Activated naive CD4-positive, alpha-beta T cell treated with anti-CD3 and anti-CD28 coated beads, Interleukin-2, amount 50 U/mL, for 72 hours (primary cell): Measurements from ENCODE around the gene TDRD10. TPM values are rescaled to one million over a fixed set of nuclear protein-coding genes. Genes with fewer than 3 reads are reported as not detected.

Experiments
- total RNA-seq, 2 donors: library from RNA; stranded (reverse); gene quantifications; one replicate each; pipeline ENCODE4 v1.2.3, GENCODE V29; 2022

Gene TDRD10
- total RNA-seq, 2 donors from 2014 or later, result not detected

Other genes starting within 250 kb of the TDRD10 start
- 100 to 1,000 TPM; 147 to 198 TPM for gene HAX1, start 229.6 kb upstream of the TDRD10 start, total RNA-seq
- gene AQP10, start 181.1 kb upstream of the TDRD10 start, total RNA-seq, result not detected
- 10 to 100 TPM; 48.0 to 56.1 TPM for gene ATP8B2, start 176.7 kb upstream of the TDRD10 start, total RNA-seq
- gene IL6R, start 96.9 kb upstream of the TDRD10 start, total RNA-seq, result 1 to 10 TPM; 6.7 to 8.5 TPM
- not detected for gene SHE, start 193 bp downstream of the TDRD10 start, total RNA-seq
- gene UBE2Q1, start 56.4 kb downstream of the TDRD10 start, total RNA-seq, result 100 to 1,000 TPM in 1 of 2 donors, 10 to 100 TPM in 1; 99.5 to 113 TPM
- under 1 TPM; 0.09 to 0.10 TPM for gene CHRNB2, start 65.6 kb downstream of the TDRD10 start, total RNA-seq
- 100 to 1,000 TPM; 189 to 332 TPM for gene ADAR, start 106.0 kb downstream of the TDRD10 start, total RNA-seq